Astrocyte of the spinal cord (primary cell): Measurements from ENCODE around the gene PTMS.

Experiments
- DNase-seq: peaks from one replicate; pipeline ENCODE4 v3.0.0; 2011; ENCODE audit warnings: low read depth, low spot score
- H3K4me3 ChIP-seq: 2 replicates; pipeline ENCODE4 v1.5.1; 2011; ENCODE audit warnings: low read depth, mild to moderate bottlenecking, low read length, moderate library complexity
- in situ Hi-C: cut with HindIII; loops from 2 replicates; pipeline ENCODE4 v1.10.0; 2017; ENCODE audit warnings: low sequenced_read_pairs
- TF ChIP-seq, protein P1 (sequence below): IDR thresholded peaks from 2 replicates; pipeline ENCODE4 v1.5.1; 2012; ENCODE audit warnings: low read depth, mild to moderate bottlenecking, low read length, inconsistent platforms

PTMS gene

DNA sequence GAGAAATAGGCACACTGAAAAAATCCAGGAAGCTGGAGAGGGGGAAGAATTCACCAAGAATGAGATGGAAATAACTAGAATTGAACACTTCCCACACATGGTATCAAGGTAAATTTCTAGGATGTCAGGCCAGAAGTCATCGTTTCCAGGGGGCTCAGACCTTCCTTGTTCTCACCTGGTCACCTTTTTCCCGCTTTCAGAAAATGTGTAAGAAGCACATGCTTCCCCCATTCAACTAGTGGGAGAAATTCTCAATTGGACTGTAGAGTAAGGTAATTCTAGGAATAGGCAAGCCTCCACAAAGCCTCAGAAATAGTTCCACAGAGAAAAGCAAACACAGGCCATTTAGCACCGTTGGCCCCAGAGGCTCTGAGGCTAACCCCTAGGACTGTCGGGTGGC lies 2.8 kb upstream of the PTMS start:
- TF ChIP-seq, protein P1, sequence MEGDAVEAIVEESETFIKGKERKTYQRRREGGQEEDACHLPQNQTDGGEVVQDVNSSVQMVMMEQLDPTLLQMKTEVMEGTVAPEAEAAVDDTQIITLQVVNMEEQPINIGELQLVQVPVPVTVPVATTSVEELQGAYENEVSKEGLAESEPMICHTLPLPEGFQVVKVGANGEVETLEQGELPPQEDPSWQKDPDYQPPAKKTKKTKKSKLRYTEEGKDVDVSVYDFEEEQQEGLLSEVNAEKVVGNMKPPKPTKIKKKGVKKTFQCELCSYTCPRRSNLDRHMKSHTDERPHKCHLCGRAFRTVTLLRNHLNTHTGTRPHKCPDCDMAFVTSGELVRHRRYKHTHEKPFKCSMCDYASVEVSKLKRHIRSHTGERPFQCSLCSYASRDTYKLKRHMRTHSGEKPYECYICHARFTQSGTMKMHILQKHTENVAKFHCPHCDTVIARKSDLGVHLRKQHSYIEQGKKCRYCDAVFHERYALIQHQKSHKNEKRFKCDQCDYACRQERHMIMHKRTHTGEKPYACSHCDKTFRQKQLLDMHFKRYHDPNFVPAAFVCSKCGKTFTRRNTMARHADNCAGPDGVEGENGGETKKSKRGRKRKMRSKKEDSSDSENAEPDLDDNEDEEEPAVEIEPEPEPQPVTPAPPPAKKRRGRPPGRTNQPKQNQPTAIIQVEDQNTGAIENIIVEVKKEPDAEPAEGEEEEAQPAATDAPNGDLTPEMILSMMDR: no peak
- H3K4me3 ChIP-seq: peak overlapping the region; percentile 3
- in situ Hi-C loops: no loop called here
- DNase-seq: no peak

GRCh38 chr12:6764011-6764828 lies 1.9 kb upstream of the PTMS start:
- in situ Hi-C loops: no loop called here
- TF ChIP-seq, protein P1: no peak
- H3K4me3 ChIP-seq: peak overlapping the region; percentile 3
- DNase-seq: peak; percentile 100

- H3K4me3 ChIP-seq: peak overlapping the region; percentile 93
- in situ Hi-C loops: no loop called here
- peak; percentile 22 for DNase-seq
- TF ChIP-seq, protein P1: no peak
These were observed 1.0 kb upstream of the PTMS start for GRCh38 chr12:6765048-6765633.

DNA sequence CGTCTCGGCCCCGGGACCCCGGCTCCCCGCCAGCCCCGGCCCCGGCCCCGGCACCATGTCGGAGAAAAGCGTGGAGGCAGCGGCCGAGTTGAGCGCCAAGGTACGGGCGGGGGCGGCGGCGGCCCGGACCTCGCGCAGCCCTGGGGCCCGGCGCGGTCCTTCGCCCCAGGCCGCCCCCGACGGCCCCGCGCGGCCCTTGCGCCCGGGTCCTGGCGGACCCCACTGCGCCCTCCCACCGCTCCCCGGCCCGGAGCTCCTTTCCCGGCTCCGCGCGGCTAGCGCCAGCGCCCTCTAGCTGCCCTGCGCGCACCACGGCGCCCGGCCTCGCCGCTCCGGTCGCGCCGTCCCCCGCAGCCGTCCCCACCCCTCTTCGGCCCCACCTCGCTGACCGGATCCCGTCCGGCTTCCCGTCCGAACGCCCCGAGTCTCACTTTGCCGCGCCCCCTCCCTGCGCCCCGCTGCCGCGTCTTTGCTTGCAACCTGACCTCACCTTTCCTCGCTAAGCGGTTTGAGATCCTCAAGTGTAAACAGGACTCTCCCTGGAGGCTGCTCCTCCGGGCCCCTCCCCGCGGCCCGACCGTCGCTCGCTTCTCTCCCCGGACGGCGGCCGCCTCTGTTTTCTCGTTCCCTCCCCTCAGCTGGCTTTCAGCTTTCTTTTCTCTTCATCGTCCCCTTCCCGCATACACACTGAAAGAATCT lies 637 bp downstream of the PTMS start:
- peak; percentile 64 for DNase-seq
- H3K4me3 ChIP-seq: peak overlapping the region; percentile 93
- TF ChIP-seq, protein P1: peak; percentile 57
- in situ Hi-C loops: no loop called here

GRCh38 chr12:6767353-6768319 lies 1.5 kb downstream of the PTMS start:
- in situ Hi-C loops: no loop called here
- DNase-seq: no peak
- H3K4me3 ChIP-seq: peak overlapping the region; percentile 93
- TF ChIP-seq, protein P1: no peak

DNA sequence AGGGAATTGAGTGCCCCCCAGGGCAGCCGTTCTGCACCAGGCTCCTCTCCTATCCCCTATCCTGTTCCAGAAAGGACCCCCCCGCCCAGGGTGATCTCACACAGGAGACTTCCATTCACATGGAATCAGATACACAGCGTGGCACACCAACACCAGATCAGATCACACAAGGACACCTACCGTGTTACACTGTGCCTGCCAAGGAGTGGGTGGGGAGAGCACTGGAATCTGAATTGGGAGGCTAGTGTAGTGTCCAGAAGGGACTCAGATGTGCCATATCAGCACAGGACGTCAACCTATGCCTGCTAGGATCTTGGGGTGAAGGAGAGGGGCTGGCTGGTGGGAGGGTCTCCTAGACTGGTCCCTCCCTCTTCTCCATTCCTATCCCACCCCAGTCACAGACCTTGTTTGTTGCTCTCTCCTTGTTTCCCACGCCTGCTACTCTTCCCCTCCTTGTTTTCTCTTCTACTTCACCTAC lies 2.3 kb downstream of the PTMS start:
- in situ Hi-C loops: no loop called here
- TF ChIP-seq, protein P1: no peak
- peak; percentile 33 for DNase-seq
- H3K4me3 ChIP-seq: peak overlapping the region; percentile 93
